ENCODE measurements around the gene IGHMBP2. TPM values are rescaled to one million over a fixed set of nuclear protein-coding genes. Genes with fewer than 3 reads are reported as not detected.

Gene IGHMBP2
- total RNA-seq, 3 donors from 2014 or later (not counting 1 experiment from before 2014, with no cell fraction given) = 31.5 to 52.3 (median 48.5) TPM

DNA sequence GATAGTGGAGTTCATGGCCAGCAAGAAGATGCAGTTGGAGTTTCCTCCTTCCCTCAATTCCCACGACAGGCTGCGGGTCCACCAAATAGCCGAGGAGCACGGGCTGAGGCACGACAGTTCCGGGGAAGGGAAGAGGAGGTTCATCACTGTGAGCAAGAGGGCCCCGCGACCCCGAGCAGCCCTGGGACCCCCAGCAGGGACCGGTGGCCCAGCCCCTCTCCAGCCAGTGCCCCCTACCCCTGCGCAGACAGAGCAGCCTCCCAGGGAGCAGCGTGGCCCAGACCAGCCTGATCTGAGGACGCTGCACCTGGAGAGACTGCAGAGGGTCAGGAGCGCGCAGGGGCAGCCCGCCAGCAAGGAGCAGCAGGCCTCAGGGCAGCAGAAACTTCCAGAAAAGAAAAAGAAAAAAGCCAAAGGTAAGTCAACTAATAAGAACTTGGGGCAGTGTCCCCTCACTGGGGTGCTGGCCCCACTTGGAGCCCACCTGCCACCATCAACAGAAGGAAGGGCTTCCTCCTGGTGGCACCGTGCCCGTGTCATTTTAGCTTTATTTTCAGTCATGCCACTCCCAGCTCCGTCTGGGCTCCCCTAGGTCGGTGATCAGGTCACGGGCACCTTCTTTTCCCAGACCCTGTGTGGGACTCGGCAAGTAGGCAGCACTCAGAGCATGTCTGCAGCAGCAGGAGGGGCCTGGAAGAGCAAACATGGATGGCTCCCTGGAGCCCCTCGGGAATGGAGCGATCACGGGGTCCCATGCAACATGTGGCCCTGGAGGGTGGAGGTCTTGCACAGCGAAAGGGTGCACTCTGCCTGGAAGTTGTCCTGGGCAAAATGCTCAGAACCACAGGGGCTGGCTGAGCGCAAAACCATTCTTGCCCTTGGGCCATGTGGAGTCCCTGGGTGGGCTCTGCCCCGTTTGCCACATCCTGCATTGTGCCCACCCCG lies 33.3 kb downstream of the IGHMBP2 start:
- no peaks in the 10 kb centered on the region for H3K27me3 ChIP-seq (ENCODE audit: control insufficient read depth, insufficient read depth, low read length)
- TF ChIP-seq, protein P1, sequence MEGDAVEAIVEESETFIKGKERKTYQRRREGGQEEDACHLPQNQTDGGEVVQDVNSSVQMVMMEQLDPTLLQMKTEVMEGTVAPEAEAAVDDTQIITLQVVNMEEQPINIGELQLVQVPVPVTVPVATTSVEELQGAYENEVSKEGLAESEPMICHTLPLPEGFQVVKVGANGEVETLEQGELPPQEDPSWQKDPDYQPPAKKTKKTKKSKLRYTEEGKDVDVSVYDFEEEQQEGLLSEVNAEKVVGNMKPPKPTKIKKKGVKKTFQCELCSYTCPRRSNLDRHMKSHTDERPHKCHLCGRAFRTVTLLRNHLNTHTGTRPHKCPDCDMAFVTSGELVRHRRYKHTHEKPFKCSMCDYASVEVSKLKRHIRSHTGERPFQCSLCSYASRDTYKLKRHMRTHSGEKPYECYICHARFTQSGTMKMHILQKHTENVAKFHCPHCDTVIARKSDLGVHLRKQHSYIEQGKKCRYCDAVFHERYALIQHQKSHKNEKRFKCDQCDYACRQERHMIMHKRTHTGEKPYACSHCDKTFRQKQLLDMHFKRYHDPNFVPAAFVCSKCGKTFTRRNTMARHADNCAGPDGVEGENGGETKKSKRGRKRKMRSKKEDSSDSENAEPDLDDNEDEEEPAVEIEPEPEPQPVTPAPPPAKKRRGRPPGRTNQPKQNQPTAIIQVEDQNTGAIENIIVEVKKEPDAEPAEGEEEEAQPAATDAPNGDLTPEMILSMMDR (IDR thresholded peaks at IDR 0.05) = no peak
- intact Hi-C loops (cut with micrococcal nuclease) = no loop called here
- H3K9me3 ChIP-seq (ENCODE audit: control insufficient read depth, insufficient read depth, low read length) = no peaks in the 10 kb centered on the region
- Mint-ChIP-seq H3K4me3 (no peak overlapping the region), H3K4me1 (no peaks in the 10 kb centered on the region), H3K9me3 (no peaks in the 10 kb centered on the region), H3K27me3 (ENCODE audit: low read depth in 2 of 2) (no peaks in the 10 kb centered on the region), H3K27ac (no peak overlapping the region), H3K36me3 (no peaks in the 10 kb centered on the region)
- peaks cover 43% of the 10 kb centered on the region for H3K36me3 ChIP-seq (ENCODE audit: control insufficient read depth, insufficient read depth, low read length)
- ATAC-seq (no peak), DNase-seq (no peak)
- H3K4me1 ChIP-seq (ENCODE audit: control insufficient read depth, insufficient read depth, low read length) = no peaks in the 10 kb centered on the region
- no peak overlapping the region for H3K4me3 ChIP-seq (ENCODE audit: low read length)
- H3K27ac ChIP-seq (ENCODE audit: low read length) = no peak overlapping the region
- 94% methylated on average over 29 of the region's 29 CpGs for WGBS (ENCODE audit: insufficient coverage)

DNA sequence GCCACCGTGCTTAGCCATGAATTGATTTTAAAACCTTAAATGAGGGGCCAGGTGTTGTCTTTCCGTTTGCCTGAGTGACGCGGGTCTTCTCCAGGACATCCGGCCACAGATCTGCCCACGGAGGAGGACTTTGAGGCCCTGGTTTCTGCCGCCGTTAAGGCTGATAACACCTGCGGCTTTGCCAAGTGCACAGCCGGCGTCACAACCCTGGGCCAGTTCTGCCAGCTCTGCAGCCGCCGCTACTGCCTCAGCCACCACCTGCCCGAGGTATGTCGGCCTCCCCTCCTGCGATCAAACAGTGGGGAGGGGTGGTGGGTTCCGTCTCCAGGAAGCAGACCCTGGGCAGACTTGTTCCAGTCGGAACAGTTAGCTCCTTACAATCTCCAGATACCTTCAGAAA lies 34.4 kb downstream of the IGHMBP2 start:
- Mint-ChIP-seq H3K4me1 (no peaks in the 10 kb centered on the region), H3K27me3 (ENCODE audit: low read depth in 2 of 2) (no peaks in the 10 kb centered on the region), H3K36me3 (no peaks in the 10 kb centered on the region), H3K4me3 (no peak overlapping the region), H3K9me3 (no peaks in the 10 kb centered on the region), H3K27ac (no peak overlapping the region)
- H3K9me3 ChIP-seq (ENCODE audit: control insufficient read depth, insufficient read depth, low read length) = no peaks in the 10 kb centered on the region
- DNase-seq = no peak
- 97% methylated on average over 18 of the region's 18 CpGs for WGBS (ENCODE audit: insufficient coverage)
- TF ChIP-seq, protein P1 (IDR thresholded peaks at IDR 0.05) = no peak
- ATAC-seq = no peak
- H3K36me3 ChIP-seq (ENCODE audit: control insufficient read depth, insufficient read depth, low read length) = peaks cover 42% of the 10 kb centered on the region
- no peaks in the 10 kb centered on the region for H3K27me3 ChIP-seq (ENCODE audit: control insufficient read depth, insufficient read depth, low read length)
- H3K4me1 ChIP-seq (ENCODE audit: control insufficient read depth, insufficient read depth, low read length) = no peaks in the 10 kb centered on the region
- intact Hi-C loops (cut with micrococcal nuclease) = no loop called here
- no peak overlapping the region for H3K4me3 ChIP-seq (ENCODE audit: low read length)
- no peak overlapping the region for H3K27ac ChIP-seq (ENCODE audit: low read length)

DNA sequence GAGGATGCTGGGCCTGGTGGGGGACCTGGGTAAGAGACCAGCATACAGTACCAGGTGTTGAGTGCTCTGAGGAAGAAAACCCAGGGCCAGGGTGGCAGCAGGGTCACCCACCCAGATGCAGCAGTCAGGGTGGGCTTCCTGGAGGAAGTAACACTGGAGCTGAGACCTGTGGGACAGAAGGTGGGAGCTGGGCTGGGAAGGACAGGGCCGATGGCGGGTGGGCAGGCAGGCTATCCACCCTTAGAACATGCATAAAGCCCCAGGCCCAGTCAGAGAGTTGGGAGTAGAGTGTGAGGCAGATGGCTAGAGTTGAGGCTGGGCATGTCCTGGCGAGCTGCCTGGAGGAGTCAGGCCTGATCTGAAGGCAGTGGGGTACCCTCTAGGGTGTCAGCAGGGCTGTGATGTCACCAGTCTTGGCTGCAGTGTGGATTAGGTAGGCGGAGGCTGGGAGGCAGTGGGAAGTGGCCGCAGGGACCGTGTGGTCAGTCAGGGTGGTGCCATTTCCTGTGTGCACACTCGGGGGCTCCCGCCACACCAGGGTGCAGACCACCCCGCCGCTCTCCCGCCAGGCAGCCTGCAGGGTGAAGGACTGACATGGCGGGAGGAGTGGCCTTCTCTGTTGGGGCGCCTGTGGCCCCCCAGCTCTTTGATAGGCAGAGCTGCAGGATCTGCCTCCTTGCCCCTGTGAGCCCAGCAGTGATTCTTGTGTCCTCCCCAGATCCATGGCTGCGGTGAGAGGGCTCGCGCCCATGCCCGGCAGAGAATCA lies 35.3 kb downstream of the IGHMBP2 start:
- H3K27ac Mint-ChIP-seq = no peak overlapping the region
- no peak for ATAC-seq
- H3K4me3 ChIP-seq (ENCODE audit: low read length) = no peak overlapping the region
- no peaks in the 10 kb centered on the region for H3K27me3 ChIP-seq (ENCODE audit: control insufficient read depth, insufficient read depth, low read length)
- H3K9me3 ChIP-seq (ENCODE audit: control insufficient read depth, insufficient read depth, low read length) = no peaks in the 10 kb centered on the region
- TF ChIP-seq, protein P1 (IDR thresholded peaks at IDR 0.05) = no peak
- no peaks in the 10 kb centered on the region for H3K9me3 Mint-ChIP-seq
- no peaks in the 10 kb centered on the region for H3K4me1 Mint-ChIP-seq
- DNase-seq = no peak
- WGBS (ENCODE audit: insufficient coverage) = 81% methylated on average over 17 of the region's 17 CpGs
- intact Hi-C loops (cut with micrococcal nuclease) = no loop called here
- no peaks in the 10 kb centered on the region for H3K36me3 Mint-ChIP-seq
- H3K27ac ChIP-seq (ENCODE audit: low read length) = no peak overlapping the region
- H3K27me3 Mint-ChIP-seq (ENCODE audit: low read depth in 2 of 2) = no peaks in the 10 kb centered on the region
- H3K4me3 Mint-ChIP-seq = no peak overlapping the region
- H3K36me3 ChIP-seq (ENCODE audit: control insufficient read depth, insufficient read depth, low read length) = peaks cover 42% of the 10 kb centered on the region
- H3K4me1 ChIP-seq (ENCODE audit: control insufficient read depth, insufficient read depth, low read length) = no peaks in the 10 kb centered on the region

Data from natural killer cell (primary cell).